ENCODE results near the gene ERVV-1.

The ERVV-1 gene

GRCh38 chr19:52987221-52987620 is 26.5 kb upstream of the ERVV-1 start:
- DNase-seq (ENCODE audit: low read depth in 1 of 2, low spot score in 1 of 2) = no peak

GRCh38 chr19:52988506-52988905 is 25.2 kb upstream of the ERVV-1 start:
- no peak for TF ChIP-seq SPI1 (IDR thresholded peaks at IDR 0.05; ENCODE audit: borderline replicate concordance, low read depth)
- TF ChIP-seq GABPA (IDR thresholded peaks at IDR 0.05; ENCODE audit: low read depth) = no peak
- TF ChIP-seq POLR2AphosphoS5 (IDR thresholded peaks at IDR 0.05; ENCODE audit: low read depth) = no peak
- TF ChIP-seq REST (IDR thresholded peaks at IDR 0.05; ENCODE audit: insufficient replicate concordance, low read depth) = no peak
- no peak for TF ChIP-seq CTCF (IDR thresholded peaks at IDR 0.05; ENCODE audit: insufficient read depth, low read length)
- H3K4me3 ChIP-seq (replicated peaks; ENCODE audit: insufficient read depth, low read length) = no peak overlapping the region
- H3K27ac ChIP-seq (replicated peaks) = no peak overlapping the region
- no peak for DNase-seq (ENCODE audit: low read depth in 1 of 2, low spot score in 1 of 2)
- H3K27me3 ChIP-seq (ENCODE audit: insufficient read depth, poor library complexity, severe bottlenecking) = no peaks in the 10 kb centered on the region

More at GRCh38 chr19:52987221-52987620, 26.5 kb upstream of the ERVV-1 start:
- no peak for TF ChIP-seq GABPA (IDR thresholded peaks at IDR 0.05; ENCODE audit: low read depth)
- no peak for TF ChIP-seq SPI1 (IDR thresholded peaks at IDR 0.05; ENCODE audit: borderline replicate concordance, low read depth)
- no peak for TF ChIP-seq REST (IDR thresholded peaks at IDR 0.05; ENCODE audit: insufficient replicate concordance, low read depth)
- TF ChIP-seq POLR2AphosphoS5 (IDR thresholded peaks at IDR 0.05; ENCODE audit: low read depth) = no peak
- TF ChIP-seq CTCF (IDR thresholded peaks at IDR 0.05; ENCODE audit: insufficient read depth, low read length) = no peak
- Histone ChIP-seq H3K27me3 (ENCODE audit: insufficient read depth, poor library complexity, severe bottlenecking) (no peaks in the 10 kb centered on the region), H3K27ac (replicated peaks) (no peak overlapping the region), H3K4me3 (replicated peaks; ENCODE audit: insufficient read depth, low read length) (no peak overlapping the region)

GRCh38 chr19:52990759-52991418 is 22.8 kb upstream of the ERVV-1 start:
- Histone ChIP-seq H3K27me3 (ENCODE audit: insufficient read depth, poor library complexity, severe bottlenecking) (no peaks in the 10 kb centered on the region), H3K4me3 (replicated peaks; ENCODE audit: insufficient read depth, low read length) (no peak overlapping the region), H3K27ac (replicated peaks) (no peak overlapping the region)
- DNase-seq (ENCODE audit: low read depth in 1 of 2, low spot score in 1 of 2) = no peak
- no peak for TF ChIP-seq CTCF (IDR thresholded peaks at IDR 0.05; ENCODE audit: insufficient read depth, low read length)
- TF ChIP-seq REST (IDR thresholded peaks at IDR 0.05; ENCODE audit: insufficient replicate concordance, low read depth) = no peak
- no peak for TF ChIP-seq GABPA (IDR thresholded peaks at IDR 0.05; ENCODE audit: low read depth)
- no peak for TF ChIP-seq POLR2AphosphoS5 (IDR thresholded peaks at IDR 0.05; ENCODE audit: low read depth)
- TF ChIP-seq SPI1 (IDR thresholded peaks at IDR 0.05; ENCODE audit: borderline replicate concordance, low read depth) = no peak
